Measurements from ENCODE around the gene KMT2C. TPM values are rescaled to one million over a fixed set of nuclear protein-coding genes. Genes with fewer than 3 reads are reported as not detected.

The KMT2C gene
- total RNA-seq, 1 experiment from 2014 or later: 54.3 TPM

- H3K79me2 ChIP-seq (ENCODE audit: low read depth): no peaks in the 10 kb centered on the region
- H3K9me2 ChIP-seq (ENCODE audit: insufficient read depth): no peaks in the 10 kb centered on the region
- no TSS peak for BruUV-seq (replicated peaks)
- no peaks in the 10 kb centered on the region for H3K36me3 ChIP-seq (ENCODE audit: low read depth)
- H3K27ac ChIP-seq: no peak overlapping the region
- no peaks in the 10 kb centered on the region for H3K27me3 ChIP-seq (ENCODE audit: insufficient read depth, low read depth)
- no peak overlapping the region for H2AFZ ChIP-seq
- ChIA-PET POLR2A (ENCODE audit: unreplicated experiment) (interaction anchor here (0.7 kb wide), 1 partner anchor 85 kb away, joined by 3 read pairs; no protein-coding TSS in a partner anchor), CTCF (no interaction called here)
- no peak overlapping the region for H3K4me2 ChIP-seq
- H4K20me1 ChIP-seq (ENCODE audit: insufficient read depth): no peaks in the 10 kb centered on the region
- no peak for TF ChIP-seq EZH2 (IDR thresholded peaks at IDR 0.05; ENCODE audit: low read depth)
- TF ChIP-seq CTCF (conservative IDR thresholded peaks at IDR 0.05): no peak
- no peaks in the 10 kb centered on the region for H3K4me1 ChIP-seq (replicated peaks; ENCODE audit: insufficient read depth)
- no peak for DNase-seq
- H3K9me3 ChIP-seq (ENCODE audit: insufficient read depth, low read depth): no peaks in the 10 kb centered on the region
- H3K4me3 ChIP-seq: no peak overlapping the region
- H3F3A ChIP-seq (ENCODE audit: insufficient read depth, low read depth): 0 out of 2 replicates have a peak, but pooled peaks cover 5% of the 10 kb centered on the region
- intact Hi-C loops (cut with micrococcal nuclease; ENCODE audit: unreplicated experiment): no loop called here
These were observed 327.9 kb downstream of the KMT2C start for GRCh38 chr7:152107945-152108344.

DNA sequence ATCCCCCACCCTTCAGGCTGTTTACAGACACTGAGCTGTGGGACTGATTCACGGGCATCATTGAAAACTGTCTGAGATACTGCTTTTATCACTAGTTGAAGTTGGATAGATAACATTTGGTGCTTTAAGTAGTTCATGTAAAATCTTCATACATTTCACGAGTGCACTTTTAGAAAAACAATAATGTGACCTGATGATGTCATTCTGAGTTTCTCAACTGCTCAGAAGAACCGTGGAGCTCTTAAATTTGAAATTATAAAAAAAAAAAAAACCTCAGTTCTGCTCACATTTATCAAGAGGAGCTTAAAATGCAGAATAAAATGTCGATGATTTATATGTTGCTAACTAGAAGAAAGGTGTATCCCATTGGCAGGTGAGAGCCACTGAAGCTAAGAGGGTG is 328.8 kb downstream of the KMT2C start:
- H3K4me3 ChIP-seq: no peak overlapping the region
- 0 out of 2 replicates have a peak, but pooled peaks cover 5% of the 10 kb centered on the region for H3F3A ChIP-seq (ENCODE audit: insufficient read depth, low read depth)
- H3K4me2 ChIP-seq: no peak overlapping the region
- no peaks in the 10 kb centered on the region for H3K9me2 ChIP-seq (ENCODE audit: insufficient read depth)
- intact Hi-C loops (cut with micrococcal nuclease; ENCODE audit: unreplicated experiment): no loop called here
- POLR2A ChIA-PET (ENCODE audit: unreplicated experiment): interaction anchor here (0.7 kb wide), 1 partner anchor 1843 kb away, joined by 7 read pairs; no protein-coding TSS in a partner anchor
- no peaks in the 10 kb centered on the region for H3K36me3 ChIP-seq (ENCODE audit: low read depth)
- no peaks in the 10 kb centered on the region for H3K9me3 ChIP-seq (ENCODE audit: insufficient read depth, low read depth)
- H2AFZ ChIP-seq: no peak overlapping the region
- TF ChIP-seq CTCF (conservative IDR thresholded peaks at IDR 0.05): no peak
- TF ChIP-seq EZH2 (IDR thresholded peaks at IDR 0.05; ENCODE audit: low read depth): no peak
- no peaks in the 10 kb centered on the region for H3K4me1 ChIP-seq (replicated peaks; ENCODE audit: insufficient read depth)
- CTCF ChIA-PET: no interaction called here
- no peak for DNase-seq
- no TSS peak for BruUV-seq (replicated peaks)
- no peak overlapping the region for H3K27ac ChIP-seq
- H3K27me3 ChIP-seq (ENCODE audit: insufficient read depth, low read depth): no peaks in the 10 kb centered on the region
- H3K79me2 ChIP-seq (ENCODE audit: low read depth): no peaks in the 10 kb centered on the region
- no peaks in the 10 kb centered on the region for H4K20me1 ChIP-seq (ENCODE audit: insufficient read depth)

GRCh38 chr7:152105205-152105604 is 330.6 kb downstream of the KMT2C start:
- no peaks in the 10 kb centered on the region for H3K36me3 ChIP-seq (ENCODE audit: low read depth)
- BruUV-seq (replicated peaks): no TSS peak
- H3K4me3 ChIP-seq: no peak overlapping the region
- TF ChIP-seq CTCF (conservative IDR thresholded peaks at IDR 0.05): no peak
- no peak for TF ChIP-seq EZH2 (IDR thresholded peaks at IDR 0.05; ENCODE audit: low read depth)
- ChIA-PET POLR2A (ENCODE audit: unreplicated experiment) (no interaction called here), CTCF (no interaction called here)
- H3K27me3 ChIP-seq (ENCODE audit: insufficient read depth, low read depth): no peaks in the 10 kb centered on the region
- intact Hi-C loops (cut with micrococcal nuclease; ENCODE audit: unreplicated experiment): no loop called here
- no peak for DNase-seq
- H2AFZ ChIP-seq: no peak overlapping the region
- no peaks in the 10 kb centered on the region for H3K4me1 ChIP-seq (replicated peaks; ENCODE audit: insufficient read depth)
- no peaks in the 10 kb centered on the region for H4K20me1 ChIP-seq (ENCODE audit: insufficient read depth)
- H3K79me2 ChIP-seq (ENCODE audit: low read depth): no peaks in the 10 kb centered on the region
- no peak overlapping the region for H3K4me2 ChIP-seq
- H3K9me2 ChIP-seq (ENCODE audit: insufficient read depth): no peaks in the 10 kb centered on the region
- 0 out of 2 replicates have a peak, but pooled peaks cover 5% of the 10 kb centered on the region for H3F3A ChIP-seq (ENCODE audit: insufficient read depth, low read depth)
- no peak overlapping the region for H3K27ac ChIP-seq
- no peaks in the 10 kb centered on the region for H3K9me3 ChIP-seq (ENCODE audit: insufficient read depth, low read depth)
